Fibroblast of pulmonary artery (primary cell): ENCODE results near the gene SLC22A23.

Source experiments
- DNase-seq: peaks from one replicate; pipeline ENCODE4 v3.0.0-alpha.2; 2010; ENCODE audit warnings: low read depth
- H3K4me3 ChIP-seq: replicated peaks from 2 replicates; pipeline ENCODE4 v1.5.1; 2011; ENCODE audit warnings: low read depth, mild to moderate bottlenecking, control low read depth, low read length, moderate library complexity
- TF ChIP-seq, protein P1 (sequence below): IDR thresholded peaks from 2 replicates; pipeline ENCODE4 v1.5.1; 2011; ENCODE audit warnings: mild to moderate bottlenecking, control low read depth, low read length, inconsistent platforms; ENCODE audit errors: missing control alignments

The SLC22A23 gene

GRCh38 chr6:3421791-3422434 is 34.9 kb downstream of the SLC22A23 start:
- H3K4me3 ChIP-seq: no peak overlapping the region
- TF ChIP-seq, protein P1, sequence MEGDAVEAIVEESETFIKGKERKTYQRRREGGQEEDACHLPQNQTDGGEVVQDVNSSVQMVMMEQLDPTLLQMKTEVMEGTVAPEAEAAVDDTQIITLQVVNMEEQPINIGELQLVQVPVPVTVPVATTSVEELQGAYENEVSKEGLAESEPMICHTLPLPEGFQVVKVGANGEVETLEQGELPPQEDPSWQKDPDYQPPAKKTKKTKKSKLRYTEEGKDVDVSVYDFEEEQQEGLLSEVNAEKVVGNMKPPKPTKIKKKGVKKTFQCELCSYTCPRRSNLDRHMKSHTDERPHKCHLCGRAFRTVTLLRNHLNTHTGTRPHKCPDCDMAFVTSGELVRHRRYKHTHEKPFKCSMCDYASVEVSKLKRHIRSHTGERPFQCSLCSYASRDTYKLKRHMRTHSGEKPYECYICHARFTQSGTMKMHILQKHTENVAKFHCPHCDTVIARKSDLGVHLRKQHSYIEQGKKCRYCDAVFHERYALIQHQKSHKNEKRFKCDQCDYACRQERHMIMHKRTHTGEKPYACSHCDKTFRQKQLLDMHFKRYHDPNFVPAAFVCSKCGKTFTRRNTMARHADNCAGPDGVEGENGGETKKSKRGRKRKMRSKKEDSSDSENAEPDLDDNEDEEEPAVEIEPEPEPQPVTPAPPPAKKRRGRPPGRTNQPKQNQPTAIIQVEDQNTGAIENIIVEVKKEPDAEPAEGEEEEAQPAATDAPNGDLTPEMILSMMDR: no peak
- peak; percentile 81 for DNase-seq

- H3K4me3 ChIP-seq: no peak overlapping the region
- no peak for DNase-seq
- TF ChIP-seq, protein P1: no peak
These were observed 35.7 kb downstream of the SLC22A23 start for GRCh38 chr6:3421143-3421542.

DNA sequence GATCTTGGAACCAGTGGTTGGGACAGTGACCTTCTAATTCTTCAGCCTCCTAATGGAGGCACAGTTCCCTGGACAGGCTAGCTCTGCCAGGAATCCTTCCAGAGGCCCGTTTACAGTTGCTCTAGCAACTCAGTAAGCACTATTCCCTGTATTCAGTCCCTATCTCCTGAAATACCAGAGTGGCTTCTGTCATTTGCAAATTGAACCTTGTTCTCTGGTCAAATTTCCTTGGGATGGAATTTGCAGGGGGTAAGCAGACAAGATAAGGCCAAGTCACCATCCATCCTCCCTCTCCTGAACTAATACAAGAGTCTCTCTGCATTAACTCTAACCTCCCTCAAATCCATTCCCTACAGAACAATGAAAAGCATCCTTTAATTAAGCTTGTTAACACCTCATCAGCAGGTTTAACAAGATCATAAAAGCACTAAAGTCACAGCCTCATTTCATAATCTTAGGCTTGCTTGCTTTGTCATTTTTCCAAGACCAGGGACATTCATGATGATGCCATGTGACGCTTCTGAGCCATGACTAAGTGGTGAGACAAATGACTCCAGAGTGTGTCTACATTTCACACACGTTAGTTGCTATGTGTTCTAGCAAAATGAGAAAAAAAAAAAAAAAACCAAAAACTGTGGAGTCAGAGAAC is 37.1 kb downstream of the SLC22A23 start:
- no peak overlapping the region for H3K4me3 ChIP-seq
- DNase-seq: peak; percentile 66
- TF ChIP-seq, protein P1: no peak

GRCh38 chr6:3418496-3419060 is 38.3 kb downstream of the SLC22A23 start:
- no peak for DNase-seq
- H3K4me3 ChIP-seq: no peak overlapping the region
- TF ChIP-seq, protein P1: no peak

DNA sequence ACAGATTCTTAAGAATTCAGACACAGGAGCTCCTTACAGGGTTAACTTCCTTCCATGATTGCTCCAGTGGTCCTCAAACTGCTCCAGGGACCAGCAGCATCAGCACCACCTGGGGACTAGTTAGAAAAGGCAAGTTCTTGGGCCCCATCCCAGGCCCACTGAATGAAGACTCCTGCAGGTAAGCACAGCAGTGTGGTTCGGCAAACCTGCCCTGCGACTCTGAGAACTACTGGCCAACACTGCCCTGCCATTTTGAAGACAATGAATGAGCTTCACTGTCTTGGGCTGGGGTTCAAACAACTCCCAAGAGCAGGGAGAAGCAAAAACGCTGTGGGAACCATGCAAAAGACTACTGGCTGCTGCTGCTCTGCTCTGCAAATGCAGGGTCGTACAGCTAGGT is 39.4 kb downstream of the SLC22A23 start:
- TF ChIP-seq, protein P1: no peak
- no peak overlapping the region for H3K4me3 ChIP-seq

DNA sequence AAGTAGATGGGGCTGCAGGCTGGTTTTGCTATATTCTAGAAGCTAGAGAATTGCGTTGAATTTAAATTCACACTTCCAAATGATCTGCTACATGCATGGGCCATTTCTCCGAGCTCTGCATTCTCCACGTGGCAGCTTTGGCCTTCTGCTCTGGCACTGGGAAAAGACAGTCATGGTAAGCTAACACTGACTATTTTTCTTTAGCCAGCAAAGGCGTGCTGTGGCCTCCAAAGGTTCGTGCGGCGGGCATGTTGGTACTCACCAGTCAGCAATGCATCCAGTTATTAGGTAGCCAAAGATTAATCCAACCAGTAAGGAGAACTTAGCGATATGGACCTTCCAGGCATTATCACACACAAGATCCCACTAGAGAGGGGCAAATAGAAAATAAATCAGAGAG is 41.4 kb downstream of the SLC22A23 start:
- H3K4me3 ChIP-seq: no peak overlapping the region
- no peak for DNase-seq
- TF ChIP-seq, protein P1: no peak

More for the DNA sequence above, 39.4 kb downstream of the SLC22A23 start:
- DNase-seq: no peak
